Ovary (tissue), 9 donors: ENCODE results near the gene CST6. TPM values are rescaled to one million over a fixed set of nuclear protein-coding genes. Genes with fewer than 3 reads are reported as not detected.

ENCODE experiments used
- DNase-seq, 5 donors: peaks; one replicate each; pipeline ENCODE4 v3.0.0-alpha.2; 2019 to 2020
- H3K27ac ChIP-seq, 2 donors: fragments of 200-600 bp; one replicate each; pipeline versions ENCODE4 v1.5.1 to v1.8.0; 2019 to 2022
- H3K27me3 ChIP-seq: fragments of 200-600 bp; one replicate; pipeline ENCODE4 v1.8.0; 2022
- H3K36me3 ChIP-seq: fragments of 200-600 bp; sonication (generic); one replicate; pipeline ENCODE4 v1.5.1; 2019
- H3K4me1 ChIP-seq: one replicate; pipeline ENCODE4 v1.8.1; 2013; ENCODE audit warnings: mild to moderate bottlenecking, moderate library complexity; ENCODE audit not compliant: insufficient read depth
- H3K4me3 ChIP-seq: fragments of 200-600 bp; sonication (generic); one replicate; pipeline ENCODE4 v1.5.1; 2017
- H3K9me3 ChIP-seq, 2 donors: fragments of 200-600 bp in 1 of 2; sonication (generic) in 1 of 2; one replicate each; pipeline versions ENCODE4 v1.5.1 to v1.8.1; 2013 to 2019; ENCODE audit warnings: mild to moderate bottlenecking in 1 of 2, moderate library complexity in 1 of 2
- CTCF ChIP-seq, 3 donors: fragments of 450-650 bp in 2 of 3; fragments of 200-600 bp in 1 of 3; IDR thresholded peaks; one replicate each; pipeline versions ENCODE4 v1.5.1 to v1.8.0; 2016 to 2022; ENCODE audit warnings: antibody characterized with exemption in 3 of 3, mild to moderate bottlenecking in 1 of 3
- EP300 ChIP-seq: sonication (generic); formaldehyde crosslinking; IDR thresholded peaks from one replicate; pipeline ENCODE4 v1.6.1; 2017; ENCODE audit warnings: antibody characterized with exemption
- POLR2A ChIP-seq: fragments of 450-650 bp; IDR thresholded peaks from one replicate; pipeline ENCODE4 v1.6.1; 2017; ENCODE audit warnings: antibody characterized with exemption, mild to moderate bottlenecking, moderate library complexity
- WGBS, 3 donors: extraction: QIAGEN DNeasy Blood & Tissue Kit in 1 of 3; methylation state at CpG; one replicate each; pipeline versions ENCODE4 v1.1.5 to v1.1.7; 2013 to 2017; 5-methylcytosine and 5-hydroxymethylcytosine counted together
- intact Hi-C, 4 donors: fragments of 100-400 bp; cut with DNase I; formaldehyde crosslinking; loops; one replicate each; pipeline versions ENCODE4 v1.11.0 to v1.15.1; 2022 to 2023
- polyA plus RNA-seq, 2 donors: library from polyadenylated mRNA; stranded (reverse); fragments of 200-250 nt in 1 of 2; fragments of 350-450 nt in 1 of 2; fragmentation: Illumina TruSeq in 1 of 2; extraction: RNeasy Lipid Tissue Mini Kit (QIAGEN cat#74804) in 1 of 2; gene quantifications; one replicate each; pipeline ENCODE4 v1.2.3, GENCODE V29; 2013 to 2014
- total RNA-seq, 7 donors: library from RNA; depleted of rRNA in 2 of 7; stranded (reverse); fragments of >200 nt in 2 of 7; fragmentation: NEBNext Ultra II Directional in 3 of 7; extraction: Animal tissue kit (Norgen Biotek cat#: 25700) in 3 of 7; gene quantifications; one replicate each; pipeline versions ENCODE4 v1.1.0 to v1.2.4, GENCODE V29; 2016 to 2023
- donor health status: DM: no; HTN: no; CAD: no; lungs with moderate emphysema.
- donor health status: DM: no; HTN: no; CAD: no.
- donor health status: Bipolar disorder and iron deficiency.
- donor health status: DM: yes; HTN: yes; CAD: no.
- donor health status: DM: no; HTN: no; CAD: no.
- donor health status: DM: yes; HTN: yes; CAD: no.

CST6 gene
- total and polyA plus RNA-seq, 9 donors = 0.30 to 25.4 (median 0.66) TPM; not detected in 3

- Histone ChIP-seq H3K27ac (no peak overlapping the region), H3K4me1 (no peaks in the 10 kb centered on the region), H3K4me3 (no peak overlapping the region), H3K27me3 (no peaks in the 10 kb centered on the region), H3K9me3 (no peaks in the 10 kb centered on the region), H3K36me3 (no peaks in the 10 kb centered on the region)
- TF ChIP-seq CTCF (IDR thresholded peaks at IDR 0.05) (no peak), EP300 (no peak), POLR2A (no peak)
- 96% methylated on average over 88 of the region's 88 CpGs for WGBS, 3 donors
- no peak for DNase-seq
- intact Hi-C loops = no loop called here
Observed at GRCh38 chr11:66042996-66043906, 31.4 kb downstream of the CST6 start.

GRCh38 chr11:66044757-66045156, 32.9 kb downstream of the CST6 start:
- Histone ChIP-seq H3K36me3 (no peaks in the 10 kb centered on the region), H3K9me3 (no peaks in the 10 kb centered on the region), H3K27me3 (no peaks in the 10 kb centered on the region), H3K4me3 (no peak overlapping the region), H3K4me1 (no peaks in the 10 kb centered on the region), H3K27ac (no peak overlapping the region)
- no peak for DNase-seq
- intact Hi-C loops = no loop called here
- WGBS, 3 donors = 59 to 71% (median 68%) methylated on average over 6 of the region's 6 CpGs
- TF ChIP-seq EP300 = no peak
- TF ChIP-seq CTCF (IDR thresholded peaks at IDR 0.05) = no peak
- TF ChIP-seq POLR2A = no peak

- Histone ChIP-seq H3K4me1 (no peaks in the 10 kb centered on the region), H3K4me3 (no peak overlapping the region), H3K36me3 (no peaks in the 10 kb centered on the region), H3K27ac (no peak overlapping the region), H3K9me3 (no peaks in the 10 kb centered on the region), H3K27me3 (no peaks in the 10 kb centered on the region)
- DNase-seq = peak; percentile 61 to 77 (median 71)
- WGBS, 3 donors = 9 to 14% (median 11%) methylated on average over 11 of the region's 11 CpGs
- peak; percentile 63 to 83 (median 67) for TF ChIP-seq CTCF (IDR thresholded peaks at IDR 0.05)
- TF ChIP-seq POLR2A = no peak
- intact Hi-C loops = no loop called here
Observed at GRCh38 chr11:66045177-66045639, 33.4 kb downstream of the CST6 start.

- no peaks in the 10 kb centered on the region for H3K9me3 ChIP-seq
- H3K27ac ChIP-seq = no peak overlapping the region
- H3K27me3 ChIP-seq = no peaks in the 10 kb centered on the region
- H3K4me3 ChIP-seq = no peak overlapping the region
- H3K36me3 ChIP-seq = no peaks in the 10 kb centered on the region
- intact Hi-C loops = no loop called here
- TF ChIP-seq EP300 (no peak), CTCF (IDR thresholded peaks at IDR 0.05) (no peak), POLR2A (no peak)
- 90 to 95% (median 93%) methylated on average over 3 of the region's 3 CpGs for WGBS, 3 donors
- no peaks in the 10 kb centered on the region for H3K4me1 ChIP-seq
- DNase-seq = no peak
Observed at GRCh38 chr11:66046901-66047300, 35.1 kb downstream of the CST6 start.
